GM21526 (cell line): ENCODE data around the gene HDAC9.
A peak's percentile ranks its signal among the peaks of the same experiment; 100 is the strongest.

Experiments
- ATAC-seq: cut with Tn5 transposase; IDR thresholded peaks from one replicate; pipeline ENCODE4 v1.9.1; 2021; ENCODE audit warnings: moderate library complexity; ENCODE audit not compliant: unreplicated experiment, low FRiP score

Gene HDAC9

GRCh38 chr7:18552943-18553604, 57.5 kb downstream of the HDAC9 start:
- no peak for ATAC-seq

GRCh38 chr7:18553605-18554003, 58.1 kb downstream of the HDAC9 start:
- no peak for ATAC-seq

GRCh38 chr7:18555120-18555519, 59.6 kb downstream of the HDAC9 start:
- ATAC-seq: no peak

DNA sequence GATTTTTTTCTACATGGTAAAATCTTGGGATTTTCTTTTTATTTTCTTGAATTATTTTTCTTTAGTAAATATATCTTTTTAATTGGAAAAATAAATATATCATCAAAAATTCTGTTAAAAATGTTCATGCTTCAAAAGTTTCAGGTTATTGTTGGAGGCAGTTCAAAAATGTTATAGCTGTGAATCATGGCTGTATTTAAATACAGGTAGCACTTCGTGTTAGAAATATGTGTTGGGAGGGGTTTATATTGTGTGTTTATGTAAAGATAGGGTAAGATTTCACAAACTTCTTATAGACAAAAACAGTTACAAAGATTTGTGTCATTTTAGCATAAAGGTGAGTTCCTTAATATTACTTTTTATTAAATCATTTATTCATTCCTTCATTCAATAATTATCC, 60.4 kb downstream of the HDAC9 start:
- ATAC-seq: no peak

GRCh38 chr7:18558503-18558902, 63.0 kb downstream of the HDAC9 start:
- ATAC-seq: no peak

- no peak for ATAC-seq
Observed at GRCh38 chr7:18558910-18559309, 63.4 kb downstream of the HDAC9 start.

DNA sequence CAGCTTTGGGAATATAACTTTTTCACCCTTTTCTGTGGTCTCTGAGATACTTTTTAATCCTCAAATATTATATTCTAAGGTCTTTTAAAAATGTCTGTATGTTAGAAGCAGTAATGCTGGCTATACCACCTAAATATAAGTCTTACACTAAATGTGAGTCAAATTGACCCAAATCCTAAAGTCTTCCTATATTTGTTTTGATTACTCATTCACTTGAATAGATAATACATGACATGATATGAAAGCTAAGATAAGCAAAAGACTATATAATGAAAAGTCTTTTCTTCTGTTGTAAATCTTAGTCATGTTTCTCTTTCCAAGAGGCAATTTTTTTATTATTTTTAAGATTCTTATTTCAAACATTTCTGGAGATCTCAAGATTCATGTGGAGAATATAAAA, 64.2 kb downstream of the HDAC9 start:
- no peak for ATAC-seq

- no peak for ATAC-seq
Observed at GRCh38 chr7:18564779-18565178, 69.2 kb downstream of the HDAC9 start.

GRCh38 chr7:18565337-18565736, 69.8 kb downstream of the HDAC9 start:
- no peak for ATAC-seq

DNA sequence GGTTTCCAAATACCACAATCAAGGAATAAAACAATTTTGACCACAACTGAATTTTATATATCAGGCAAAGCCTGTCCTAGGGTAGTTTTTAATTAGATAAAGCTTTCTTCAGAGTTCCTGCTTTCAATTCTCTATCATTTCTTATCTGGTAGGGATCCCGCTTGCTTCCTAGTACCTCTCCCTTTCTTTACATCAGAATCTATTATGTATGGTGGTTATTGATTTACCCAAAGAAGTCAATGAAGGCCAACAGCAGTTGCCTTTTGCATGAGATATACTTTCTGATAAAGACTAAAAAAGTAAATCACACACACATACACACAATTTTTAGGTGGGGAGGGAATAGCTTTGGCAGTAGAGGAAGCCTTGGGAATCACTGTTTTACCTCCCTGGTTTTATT, 70.7 kb downstream of the HDAC9 start:
- ATAC-seq: no peak

DNA sequence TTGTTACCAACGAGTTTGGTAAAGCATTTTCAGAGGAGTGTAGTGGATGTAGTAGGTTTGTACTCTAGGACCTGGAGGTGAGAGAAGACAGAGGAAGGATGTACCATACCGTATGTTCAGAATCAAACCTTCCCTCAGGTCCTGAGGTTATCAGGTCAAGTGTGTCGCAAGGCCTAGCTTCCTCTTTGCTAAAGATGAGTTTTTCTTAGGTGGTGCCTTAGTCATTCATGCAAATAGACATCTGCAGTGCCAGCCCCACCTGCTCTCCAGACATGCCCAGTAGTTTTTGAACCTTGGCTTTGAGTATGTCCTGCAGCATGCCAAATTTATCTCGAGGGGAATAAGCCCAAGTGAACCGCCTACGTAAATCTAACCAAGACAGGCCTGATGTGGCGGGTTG, 71.3 kb downstream of the HDAC9 start:
- peak; percentile 94 for ATAC-seq

- no peak for ATAC-seq
Observed at GRCh38 chr7:18570441-18570840, 74.9 kb downstream of the HDAC9 start.

DNA sequence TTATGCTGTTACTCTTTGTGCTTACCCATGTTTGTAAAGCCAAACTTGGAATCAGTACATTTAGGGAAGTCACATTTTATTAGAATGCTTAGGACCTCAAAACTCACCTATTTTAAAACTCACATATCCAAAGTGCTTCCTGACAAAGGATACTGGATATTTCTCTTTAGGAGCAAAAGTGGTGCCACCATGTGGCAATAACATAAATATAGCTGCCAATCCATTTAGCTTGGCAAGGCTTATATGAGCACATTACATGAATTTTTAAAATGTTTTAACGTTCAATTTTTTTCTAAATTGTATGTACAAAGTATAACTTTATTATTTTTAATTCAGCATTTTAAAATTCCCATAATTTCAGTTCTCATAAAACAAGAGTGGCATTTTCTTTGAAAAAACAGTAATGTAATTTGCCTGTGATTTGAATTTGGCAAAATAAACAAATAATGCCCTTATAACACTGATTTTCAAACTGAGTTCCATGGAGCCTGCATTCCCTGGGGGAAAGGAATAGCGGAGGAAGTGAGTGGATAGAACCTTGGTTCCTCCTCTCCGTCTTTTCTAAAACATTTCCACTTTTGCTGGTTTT, 75.4 kb downstream of the HDAC9 start:
- ATAC-seq: no peak

- ATAC-seq: no peak
Observed at GRCh38 chr7:18572154-18572553, 76.6 kb downstream of the HDAC9 start.

GRCh38 chr7:18572885-18573284, 77.3 kb downstream of the HDAC9 start:
- no peak for ATAC-seq

DNA sequence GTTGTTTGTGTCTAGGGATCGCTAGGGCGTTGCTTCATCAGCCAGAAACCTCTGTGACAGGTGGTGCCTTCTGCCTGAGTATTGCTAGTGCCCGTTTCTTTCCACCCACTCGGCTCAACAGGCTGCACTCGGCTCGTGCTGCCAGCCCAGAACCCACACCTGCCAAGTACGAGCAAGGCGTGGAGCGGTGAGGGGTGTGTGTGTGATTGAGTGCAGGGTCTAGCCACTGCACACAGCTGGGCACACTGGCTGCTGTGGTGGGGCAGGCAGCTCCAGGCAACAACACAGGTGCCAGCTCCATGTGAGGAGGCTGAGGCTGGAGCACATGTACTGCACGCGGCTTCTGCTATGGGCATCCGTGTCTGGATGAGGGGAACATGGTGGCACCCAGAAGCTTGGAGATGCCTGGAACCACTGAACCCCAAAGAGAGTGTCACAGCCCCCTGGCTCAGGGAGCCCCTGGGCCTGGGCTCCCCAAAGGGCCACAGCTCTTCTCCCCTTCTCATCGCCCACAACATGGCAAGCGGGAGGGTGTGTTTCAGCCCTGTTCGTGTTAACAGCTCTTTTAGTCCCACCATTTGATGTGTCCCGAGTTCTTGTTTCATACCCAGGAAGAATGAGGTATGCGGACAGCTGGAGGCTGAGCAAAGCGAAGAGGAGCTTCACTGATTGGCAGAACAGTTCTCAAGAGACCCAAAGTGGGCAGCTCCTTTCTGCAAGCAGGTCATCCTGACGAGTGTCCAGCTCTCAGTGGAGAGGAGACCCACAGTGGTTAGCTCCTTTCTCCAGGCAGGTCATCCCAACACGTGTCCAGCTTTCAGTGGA, 78.1 kb downstream of the HDAC9 start:
- ATAC-seq: no peak

GRCh38 chr7:18574235-18574540, 78.6 kb downstream of the HDAC9 start:
- ATAC-seq: no peak

DNA sequence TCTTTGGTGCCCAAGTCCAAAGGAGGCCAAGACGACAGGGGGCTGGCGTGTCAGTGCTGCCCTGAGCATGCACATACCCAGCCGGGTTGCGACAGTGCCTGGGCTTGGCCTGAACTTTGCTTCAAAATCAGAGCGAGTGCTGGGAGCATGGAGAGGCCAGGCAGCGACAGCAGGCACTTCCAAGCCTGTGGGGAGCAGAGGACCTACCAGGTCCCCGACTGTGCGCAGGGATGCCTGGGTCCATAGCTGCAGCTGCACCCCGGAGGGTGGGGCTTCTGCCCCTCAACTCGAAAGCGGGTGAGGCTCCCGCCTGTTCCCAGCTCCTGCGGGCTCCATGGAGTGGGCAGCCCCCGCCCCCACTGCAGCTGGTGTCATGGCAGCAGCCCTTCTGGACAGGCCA, 79.1 kb downstream of the HDAC9 start:
- no peak for ATAC-seq

GRCh38 chr7:18575622-18576572, 80.3 kb downstream of the HDAC9 start:
- no peak for ATAC-seq

DNA sequence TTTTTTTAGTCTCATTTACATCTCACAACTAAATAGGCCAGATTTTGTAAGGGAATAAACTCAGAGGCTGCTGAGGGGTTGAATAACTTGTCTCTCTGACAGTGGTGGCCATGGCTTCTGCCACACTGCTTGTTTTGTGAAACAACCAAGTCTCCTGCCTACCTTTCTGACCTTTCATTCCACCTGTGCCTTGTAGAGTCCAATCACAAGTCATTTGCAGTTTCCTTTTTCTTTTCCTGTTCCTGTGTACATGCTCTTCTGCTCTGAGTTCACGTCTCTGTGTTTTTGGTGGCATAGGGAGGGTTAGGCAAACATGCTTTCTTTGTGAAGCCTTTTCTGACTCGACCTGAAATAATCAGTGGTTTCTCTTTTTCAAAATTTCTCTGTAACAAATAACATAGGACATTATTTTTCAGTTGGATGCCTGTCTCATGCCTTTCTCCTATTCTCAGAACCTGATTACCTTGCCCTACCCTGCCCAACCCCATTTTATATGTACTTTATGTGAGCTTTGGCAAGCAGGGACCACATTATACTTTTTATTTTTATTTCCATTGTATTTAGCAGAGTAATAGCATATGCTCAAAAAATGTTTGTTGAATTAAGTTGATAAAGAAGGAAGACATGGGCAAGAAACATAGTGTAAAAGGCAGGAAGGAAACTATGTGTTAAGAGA, 81.7 kb downstream of the HDAC9 start:
- ATAC-seq: no peak
